SK-N-SH treated with all-trans-retinoic acid at 6 μM for 48 hours (cell line): ENCODE data around the gene GFRA1.

ENCODE experiments used
- ATAC-seq: fragments of 200-7000 bp; cut with Tn5 transposase; 3 replicates; pipeline ENCODE4 v1.9.1; 2020; ENCODE audit warnings: mild to moderate bottlenecking, moderate library complexity
- ARNTL ChIP-seq: fragments of 450-650 bp; formaldehyde crosslinking; IDR thresholded peaks from 2 replicates; pipeline ENCODE4 v1.5.0; 2020; ENCODE audit warnings: low read depth, mild to moderate bottlenecking, moderate library complexity, borderline replicate concordance
- BACH2 ChIP-seq: fragments of 250-450 bp; sonication (Bioruptor Pico); IDR thresholded peaks from 2 replicates; pipeline ENCODE4 v1.9.0; 2021; ENCODE audit warnings: mild to moderate bottlenecking, borderline replicate concordance
- CREB5 ChIP-seq: fragments of 250-450 bp; sonication (Bioruptor Pico); IDR thresholded peaks from 2 replicates; pipeline ENCODE4 v1.5.1; 2020; ENCODE audit warnings: low read depth, mild to moderate bottlenecking, moderate library complexity
- CSDC2 ChIP-seq: fragments of 250-450 bp; sonication (Bioruptor Pico); IDR thresholded peaks from 2 replicates; pipeline ENCODE4 v1.5.0; 2020; ENCODE audit warnings: mild to moderate bottlenecking, moderate library complexity
- CSRNP3 ChIP-seq: fragments of 250-450 bp; sonication (Bioruptor Pico); IDR thresholded peaks from 2 replicates; pipeline ENCODE4 v1.5.1; 2021; ENCODE audit warnings: mild to moderate bottlenecking, moderate library complexity
- ESRRG ChIP-seq: fragments of 250-450 bp; sonication (Bioruptor Pico); IDR thresholded peaks from 2 replicates; pipeline ENCODE4 v1.6.1; 2021; ENCODE audit warnings: mild to moderate bottlenecking
- ISL1 ChIP-seq: fragments of 250-450 bp; sonication (Bioruptor Pico); IDR thresholded peaks from 2 replicates; pipeline ENCODE4 v2.1.2; 2022; ENCODE audit warnings: mild to moderate bottlenecking, moderate library complexity
- OSR1 ChIP-seq: fragments of 250-450 bp; sonication (Bioruptor Pico); IDR thresholded peaks from 2 replicates; pipeline ENCODE4 v1.8.0; 2022; ENCODE audit warnings: moderate library complexity, mild to moderate bottlenecking, inconsistent platforms
- POU6F1 ChIP-seq: fragments of 250-450 bp; sonication (Bioruptor Pico); IDR thresholded peaks from 2 replicates; pipeline ENCODE4 v1.8.0; 2021; ENCODE audit warnings: low read depth, mild to moderate bottlenecking, moderate library complexity, borderline replicate concordance
- PPARA ChIP-seq: fragments of 250-450 bp; sonication (Bioruptor Pico); IDR thresholded peaks from 2 replicates; pipeline ENCODE4 v1.5.0; 2020; ENCODE audit warnings: mild to moderate bottlenecking, borderline replicate concordance
- RARB ChIP-seq: fragments of 250-450 bp; sonication (Bioruptor Pico); IDR thresholded peaks from 2 replicates; pipeline ENCODE4 v1.8.0; 2021; ENCODE audit warnings: mild to moderate bottlenecking, moderate library complexity
- SNAI2 ChIP-seq: fragments of 250-450 bp; sonication (Bioruptor Pico); IDR thresholded peaks from 2 replicates; pipeline ENCODE4 v1.5.0; 2020; ENCODE audit warnings: mild to moderate bottlenecking, moderate library complexity
- TCF4 ChIP-seq: fragments of 250-450 bp; sonication (Bioruptor Pico); IDR thresholded peaks from 2 replicates; pipeline ENCODE4 v1.8.0; 2021; ENCODE audit warnings: mild to moderate bottlenecking, moderate library complexity, borderline replicate concordance
- TOX ChIP-seq: fragments of 250-450 bp; sonication (Bioruptor Pico); IDR thresholded peaks from 2 replicates; pipeline ENCODE4 v1.8.0; 2021; ENCODE audit warnings: mild to moderate bottlenecking, moderate library complexity, borderline replicate concordance
- TSHZ2 ChIP-seq: fragments of 250-450 bp; sonication (Bioruptor Pico); IDR thresholded peaks from 2 replicates; pipeline ENCODE4 v1.5.0; 2020; ENCODE audit warnings: mild to moderate bottlenecking, moderate library complexity
- ZC3H10 ChIP-seq: fragments of 250-450 bp; sonication (Bioruptor Pico); IDR thresholded peaks from 2 replicates; pipeline ENCODE4 v1.5.1; 2021; ENCODE audit warnings: mild to moderate bottlenecking, moderate library complexity
- ZFP3 ChIP-seq: fragments of 250-450 bp; sonication (Bioruptor Pico); IDR thresholded peaks from 2 replicates; pipeline ENCODE4 v1.5.0; 2020; ENCODE audit warnings: mild to moderate bottlenecking, moderate library complexity
- ZFP30 ChIP-seq: fragments of 450-650 bp; formaldehyde crosslinking; IDR thresholded peaks from 2 replicates; pipeline ENCODE4 v1.5.0; 2022; ENCODE audit warnings: mild to moderate bottlenecking, moderate library complexity
- ZNF565 ChIP-seq: fragments of 450-650 bp; formaldehyde crosslinking; conservative IDR thresholded peaks from 2 replicates; pipeline ENCODE4 v1.5.0; 2020; ENCODE audit warnings: low read depth, mild to moderate bottlenecking, moderate library complexity
- ZNF70 ChIP-seq: fragments of 450-650 bp; formaldehyde crosslinking; IDR thresholded peaks from 2 replicates; pipeline ENCODE4 v1.5.0; 2020; ENCODE audit warnings: mild to moderate bottlenecking, moderate library complexity
- ZNF8 ChIP-seq: fragments of 450-650 bp; formaldehyde crosslinking; IDR thresholded peaks from 2 replicates; pipeline ENCODE4 v1.5.0; 2020; ENCODE audit warnings: mild to moderate bottlenecking, moderate library complexity

The GFRA1 gene

GRCh38 chr10:116226053-116226452 lies 47.0 kb downstream of the GFRA1 start:
- ATAC-seq: no peak
- no peak for TF ChIP-seq CSRNP3 (CRISPR knock-in tag)
- no peak for TF ChIP-seq TCF4 (CRISPR knock-in tag)

- TF ChIP-seq SNAI2 (CRISPR knock-in tag) (no peak), POU6F1 (CRISPR knock-in tag) (no peak), ZNF565 (CRISPR knock-in tag) (no peak), ZNF8 (CRISPR knock-in tag) (no peak), RARB (CRISPR knock-in tag) (no peak), ESRRG (CRISPR knock-in tag) (no peak), BACH2 (CRISPR knock-in tag) (no peak), ZC3H10 (CRISPR knock-in tag) (no peak), ARNTL (no peak), ZNF70 (CRISPR knock-in tag) (no peak), CREB5 (CRISPR knock-in tag) (no peak), TOX (CRISPR knock-in tag) (no peak)
- TF ChIP-seq, all 23 proteins: peak for 0
- ATAC-seq: no peak
Observed at GRCh38 chr10:116223289-116223688, 49.7 kb downstream of the GFRA1 start.

- ATAC-seq: no peak
- TF ChIP-seq POU6F1 (CRISPR knock-in tag): no peak
- TF ChIP-seq ZNF565 (CRISPR knock-in tag): no peak
- no peak for TF ChIP-seq BACH2 (CRISPR knock-in tag)
- no peak for TF ChIP-seq ZNF8 (CRISPR knock-in tag)
- no peak for TF ChIP-seq OSR1
- no peak for TF ChIP-seq TSHZ2 (CRISPR knock-in tag)
- no peak for TF ChIP-seq ZFP30
Observed at GRCh38 chr10:116221053-116221452, 52.0 kb downstream of the GFRA1 start.

GRCh38 chr10:116216676-116217075 lies 56.3 kb downstream of the GFRA1 start:
- TF ChIP-seq CREB5 (CRISPR knock-in tag) (no peak), CSDC2 (CRISPR knock-in tag) (no peak), ZFP3 (CRISPR knock-in tag) (no peak), SNAI2 (CRISPR knock-in tag) (no peak), ARNTL (no peak), TSHZ2 (CRISPR knock-in tag) (no peak), ZFP30 (no peak), PPARA (CRISPR knock-in tag) (no peak), RARB (CRISPR knock-in tag) (no peak), ISL1 (CRISPR knock-in tag) (no peak), ZNF8 (CRISPR knock-in tag) (no peak)
- ATAC-seq: no peak
